Measurements from ENCODE around the gene TMEM269. TPM values are rescaled to one million over a fixed set of nuclear protein-coding genes. Genes with fewer than 3 reads are reported as not detected.

Gene TMEM269
- total RNA-seq (2013; cell fraction: nucleolus; rRNA removed) = 0.54 and 0.78 TPM in 2 replicates
- 0.05 and 0.06 TPM in 2 replicates for total RNA-seq (2014; rRNA removed)
- 0.04 and 0.09 TPM in 2 replicates for total RNA-seq (2014; rRNA removed; fragmentation: Illumina TruSeq; extraction: Trizol)
- 0.13 and 0.18 TPM in 2 replicates for total RNA-seq (2021)
- 0.07 TPM for polyA plus RNA-seq (2011; ENCODE audit: low read depth)
- polyA plus RNA-seq (2011; rRNA removed) = 0.07 and 0.12 TPM in 2 replicates
- polyA plus RNA-seq (2011; cell fraction: cytosol; rRNA removed) = 0.03 and 0.04 TPM in 2 replicates
- 0.21 and 0.32 TPM in 2 replicates for polyA plus RNA-seq (2011; cell fraction: nucleus; rRNA removed)
- polyA plus RNA-seq (2012) = 0.11 and 0.18 TPM in 2 replicates
- polyA plus RNA-seq (2014; fragmentation: Illumina TruSeq; extraction: Trizol) = 0.06 TPM in 1 of 2 replicates, not detected in the other
- polyA plus RNA-seq (2014; fragmentation: Nextera tagmentation; extraction: Ambion mirVana) = under 1 TPM; 0.02 to 0.06 TPM
- 0.03 and 0.06 TPM in 2 replicates for polyA plus RNA-seq (2014; rRNA removed)
- polyA plus RNA-seq (2016; fragmentation: Nextera tagmentation; extraction: Ambion mirVana) = under 1 TPM in 1 of 2 experiments, not detected in 1; 0.26 TPM
- 0.05 TPM in 1 of 2 replicates, not detected in the other for polyA minus RNA-seq (2011; rRNA and poly(A)+ RNA removed)
- polyA minus RNA-seq (2011; cell fraction: cytosol; rRNA and poly(A)+ RNA removed) = not detected in 2 replicates
- 0.24 TPM in 1 of 2 replicates, not detected in the other for polyA minus RNA-seq (2011; cell fraction: nucleus; rRNA and poly(A)+ RNA removed)
- Bru-seq, nascent RNA = percentile 37 among the genes with signal in this experiment
- BruChase-seq, experiment 1, labeled RNA remaining after a 6-hour chase = percentile 58 among the genes with signal in this experiment
- BruChase-seq, experiment 2, labeled RNA remaining after a 2-hour chase = percentile 47 among the genes with signal in this experiment
- long read RNA-seq, experiment 1 = 0 reads
- long read RNA-seq, experiment 2 = 0 reads

GRCh38 chr1:42784946-42785693 lies at the start of gene TMEM269:
TMEM269 (plus strand) TSS chr1:42784991; CDS start chr1:42789894, 4,903 bp downstream.
- H4K20me1 ChIP-seq (ENCODE audit: control insufficient read depth, insufficient read depth) = no peaks in the 10 kb centered on the region; the same call in 1 of the 2 replicates
- no peaks in the 10 kb centered on the region for H3K9me3 ChIP-seq (replicated peaks; ENCODE audit: control insufficient read depth, insufficient read depth, low read length)
- no peak for TF ChIP-seq NFYB (IDR thresholded peaks at IDR 0.05; ENCODE audit: insufficient read depth, low read depth, low read length)
- no peak for TF ChIP-seq EP300 (IDR thresholded peaks at IDR 0.05; ENCODE audit: borderline replicate concordance in 1 of 2, control insufficient read depth in 1 of 2, low read depth in 2 of 2, low read length in 2 of 2)
- TF ChIP-seq ZNF207 (IDR thresholded peaks at IDR 0.05; ENCODE audit: borderline replicate concordance) = no peak
- TF ChIP-seq BCL3 (IDR thresholded peaks at IDR 0.05; ENCODE audit: borderline replicate concordance, insufficient read depth, low read depth, low read length, poor library complexity, severe bottlenecking) = peak; percentile 5
- peak; percentile 23; the same call in 1 of the 2 replicates for TF ChIP-seq PKNOX1 (IDR thresholded peaks at IDR 0.05)
- SMC1A ChIA-PET (ENCODE audit: uncharacterized antibody, unreplicated experiment) = no interaction called here
- peak within 1 kb of the TSS; percentile 34 for H2AFZ ChIP-seq (ENCODE audit: control insufficient read depth, low read depth, low read length)
- H3K27ac ChIP-seq (ENCODE audit: control insufficient read depth, insufficient read depth) = no peak within 1 kb of the TSS
- H3K79me2 ChIP-seq (ENCODE audit: control insufficient read depth, insufficient read depth, low read length) = no peaks in the 10 kb centered on the region
- intact Hi-C loops (cut with micrococcal nuclease; ENCODE audit: unreplicated experiment) = no loop called here
- H3K4me3 ChIP-seq = no peak within 1 kb of the TSS
- FAIRE-seq = no peak
- no peak within 1 kb of the TSS for H3K9ac ChIP-seq (ENCODE audit: control insufficient read depth, insufficient read depth, low read length)
- peaks cover 3% of the 10 kb centered on the region; the same call in 1 of the 2 replicates for H3K4me1 ChIP-seq (ENCODE audit: control insufficient read depth, insufficient read depth, low read length)
- BruUV-seq (replicated peaks) = no TSS peak
- RAD21 ChIA-PET (ENCODE audit: unreplicated experiment) = interaction anchor here (1.4 kb wide), 1 partner anchor 289 kb away, joined by 4 read pairs; no protein-coding TSS in a partner anchor
- in situ Hi-C loops (cut with MboI) = loop anchor here (5.0 kb wide), 1 partner anchor 282 kb away; no protein-coding TSS in a partner anchor
- POLR2A ChIA-PET = no interaction called here
- no peak for DNase-seq (ENCODE audit: low read depth, low spot score)
- peaks cover 0 to 6% of the 10 kb centered on the region in 2 experiments; a peak in 1 of 4 replicates for H3K36me3 ChIP-seq (ENCODE audit: control insufficient read depth in 2 of 2, insufficient read depth in 2 of 2, low read length in 1 of 2)
- peak; percentile 53; the same call in 2 of the 3 replicates for ATAC-seq
- 52% methylated on average over 48 of the region's 54 CpGs for WGBS (ENCODE audit: insufficient coverage, insufficient replicate concordance, low lambda C conversion rate, missing lambda C conversion rate)
- peak within 1 kb of the TSS; percentile 59 for H3K4me2 ChIP-seq (ENCODE audit: control insufficient read depth, insufficient read depth)
- CTCF ChIA-PET = no interaction called here
- no peaks in the 10 kb centered on the region for H3K27me3 ChIP-seq (replicated peaks in 1 of 2; ENCODE audit: control insufficient read depth in 2 of 2, insufficient read depth in 2 of 2, low read length in 1 of 2)

Measured in GM12878 (cell line).